GM18505 (cell line): ENCODE results near the gene NPAS2.

Experiments
- ATAC-seq: cut with Tn5 transposase; IDR thresholded peaks from one replicate; pipeline ENCODE4 v1.9.1; 2021; ENCODE audit not compliant: unreplicated experiment
- POLR2A ChIP-seq: IDR thresholded peaks from 4 replicates; pipeline ENCODE4 v1.6.1; 2011; ENCODE audit warnings: borderline replicate concordance; ENCODE audit not compliant: insufficient read depth, insufficient read length; ENCODE audit errors: extremely low read depth

Gene NPAS2

GRCh38 chr2:100939445-100939844 is 119.5 kb downstream of the NPAS2 start:
- ATAC-seq, result no peak
- TF ChIP-seq POLR2A, result no peak

DNA sequence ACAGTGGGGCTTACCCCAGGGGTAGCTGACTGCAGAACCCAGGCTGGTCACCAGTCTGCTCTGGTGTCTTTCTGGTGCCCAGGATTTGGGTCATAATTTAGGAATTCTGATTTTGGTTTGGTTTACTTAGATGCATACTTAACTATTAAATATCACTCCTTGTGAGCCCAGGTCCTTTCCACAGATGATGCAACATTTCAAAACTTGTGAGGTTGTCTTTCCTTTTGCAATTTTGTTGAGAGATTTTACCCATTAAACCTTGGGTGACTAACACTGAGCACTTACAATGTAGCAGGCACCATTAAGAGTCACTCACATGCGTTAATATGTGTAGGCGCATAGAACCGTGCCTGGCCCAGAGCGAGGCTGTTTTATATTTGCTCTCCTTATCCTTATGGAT is 120.3 kb downstream of the NPAS2 start:
- no peak for TF ChIP-seq POLR2A

GRCh38 chr2:100940766-100941645 is 121.1 kb downstream of the NPAS2 start:
- ATAC-seq, result no peak
- TF ChIP-seq POLR2A, result no peak

More for the DNA sequence above, 120.3 kb downstream of the NPAS2 start:
- no peak for ATAC-seq

DNA sequence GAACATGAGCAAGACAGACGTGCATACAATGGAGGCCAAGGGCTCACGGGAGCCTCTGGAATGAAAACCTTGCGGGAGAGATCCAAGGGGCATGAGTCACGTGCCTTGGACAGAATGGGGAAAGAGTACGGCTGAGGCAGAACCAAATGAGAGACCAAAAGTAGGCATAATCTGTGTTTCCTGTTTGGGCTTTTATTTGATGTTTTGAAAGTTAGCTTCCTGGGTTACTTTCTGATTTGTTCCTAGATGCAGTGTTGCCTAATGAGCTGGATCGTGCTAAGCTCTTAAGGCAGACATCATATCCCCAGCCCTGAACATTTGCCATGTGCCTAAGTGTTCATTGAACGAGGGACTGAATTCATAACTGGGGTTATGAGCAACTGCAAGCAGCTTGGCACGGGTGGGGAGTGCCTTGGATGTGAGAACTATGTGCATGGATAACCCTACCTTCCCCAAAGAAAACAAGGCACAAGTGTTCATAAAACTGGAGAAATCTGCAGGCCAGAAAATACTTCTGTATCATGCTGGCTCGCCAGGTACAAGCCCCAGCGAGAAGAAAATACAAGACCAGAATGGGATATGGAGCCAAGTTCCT is 121.8 kb downstream of the NPAS2 start:
- no peak for ATAC-seq
- TF ChIP-seq POLR2A, result no peak

GRCh38 chr2:100944617-100945432 is 124.9 kb downstream of the NPAS2 start:
- no peak for ATAC-seq
- no peak for TF ChIP-seq POLR2A

GRCh38 chr2:100945433-100945740 is 125.4 kb downstream of the NPAS2 start:
- no peak for ATAC-seq
- TF ChIP-seq POLR2A, result no peak

DNA sequence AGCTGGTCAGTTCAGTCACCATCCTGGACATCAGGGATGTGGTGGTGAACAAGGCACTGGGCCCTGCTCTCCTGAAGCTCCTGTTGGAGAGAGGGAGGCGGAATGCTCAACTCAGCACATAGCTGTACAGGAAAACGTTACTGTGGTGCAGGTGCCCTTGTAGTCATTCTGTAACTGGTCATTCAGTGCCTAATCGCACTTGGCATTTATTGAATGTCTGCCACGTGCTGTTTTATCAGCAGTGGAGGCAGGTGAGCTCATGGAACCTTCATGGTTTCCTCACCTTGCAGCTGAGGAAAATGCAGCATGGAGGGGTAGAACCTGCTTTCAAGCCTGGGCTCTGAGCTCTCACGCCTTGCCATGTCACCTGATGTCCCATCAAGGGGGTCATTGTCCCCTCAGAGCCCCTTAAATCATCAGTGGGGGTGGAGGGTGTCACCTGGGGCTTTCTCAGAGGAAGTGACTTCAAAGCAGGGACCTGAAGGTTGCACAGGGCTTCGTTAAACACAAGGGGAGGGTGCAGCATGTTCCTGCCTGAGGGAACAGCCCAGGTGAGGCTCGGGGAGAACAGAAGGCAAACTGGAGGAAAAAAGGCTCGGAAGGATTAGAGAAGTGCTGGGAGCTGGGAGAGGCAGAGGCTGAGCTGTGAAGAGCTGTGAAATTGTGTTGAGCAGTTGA is 126.1 kb downstream of the NPAS2 start:
- no peak for ATAC-seq

DNA sequence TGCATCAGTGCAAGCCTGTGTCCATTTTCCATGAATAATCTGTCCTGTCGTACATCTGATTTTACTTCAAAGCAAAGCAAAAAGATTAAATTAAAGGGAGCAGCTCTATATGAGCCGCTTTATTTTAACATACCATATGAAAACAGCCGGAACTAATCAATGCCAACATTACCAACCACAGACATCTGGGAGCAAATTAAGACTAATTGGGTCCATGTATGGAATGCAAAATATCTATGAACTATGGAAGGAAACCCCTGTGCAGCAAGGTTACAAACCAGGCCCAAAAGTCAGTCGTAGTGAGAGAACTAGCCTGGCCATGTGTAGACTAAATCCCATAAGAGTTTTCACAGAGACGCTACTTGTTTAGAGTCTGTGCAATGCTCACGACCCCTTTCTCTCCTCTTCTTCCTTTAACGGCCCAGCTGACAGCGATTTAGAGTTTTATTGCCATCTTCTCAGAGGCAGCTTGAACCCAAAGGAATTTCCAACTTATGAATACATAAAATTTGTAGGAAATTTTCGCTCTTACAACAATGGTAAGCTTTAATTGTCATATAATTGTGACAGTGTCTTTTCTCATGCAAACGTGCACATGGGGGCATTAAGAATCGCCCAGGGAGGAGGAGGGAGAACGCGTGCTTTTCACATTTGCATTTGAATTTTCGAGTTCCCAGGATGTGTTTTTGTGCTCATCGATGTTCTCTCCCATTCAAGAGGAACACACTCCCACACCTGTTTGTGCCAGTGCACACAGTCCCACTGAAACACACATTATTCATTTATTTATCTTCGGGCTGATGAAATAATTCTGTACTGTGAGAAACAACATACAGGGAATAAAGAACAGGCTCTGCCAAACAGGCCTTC is 129.2 kb downstream of the NPAS2 start:
- no peak for TF ChIP-seq POLR2A
- ATAC-seq, result no peak

More for the DNA sequence above, 126.1 kb downstream of the NPAS2 start:
- no peak for TF ChIP-seq POLR2A

DNA sequence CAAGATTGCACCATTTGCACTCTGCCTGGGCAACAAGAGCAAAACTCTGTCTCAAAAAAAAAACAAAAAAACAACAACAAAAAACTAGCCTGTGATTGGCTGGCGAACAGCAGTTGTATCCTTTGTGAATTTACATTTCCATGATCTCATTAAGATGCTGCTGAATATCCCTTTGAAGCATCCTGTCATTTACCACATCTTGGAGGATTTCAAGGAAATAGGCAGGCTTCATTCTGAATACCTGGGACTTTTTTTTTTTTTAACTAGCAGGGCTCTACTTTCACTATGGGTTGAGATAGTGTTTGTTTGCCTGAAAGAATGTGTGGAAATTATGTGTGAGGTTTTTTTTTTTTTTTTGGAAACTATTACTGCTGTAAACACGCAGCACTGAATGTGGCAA is 132.6 kb downstream of the NPAS2 start:
- no peak for ATAC-seq
- TF ChIP-seq POLR2A, result no peak

DNA sequence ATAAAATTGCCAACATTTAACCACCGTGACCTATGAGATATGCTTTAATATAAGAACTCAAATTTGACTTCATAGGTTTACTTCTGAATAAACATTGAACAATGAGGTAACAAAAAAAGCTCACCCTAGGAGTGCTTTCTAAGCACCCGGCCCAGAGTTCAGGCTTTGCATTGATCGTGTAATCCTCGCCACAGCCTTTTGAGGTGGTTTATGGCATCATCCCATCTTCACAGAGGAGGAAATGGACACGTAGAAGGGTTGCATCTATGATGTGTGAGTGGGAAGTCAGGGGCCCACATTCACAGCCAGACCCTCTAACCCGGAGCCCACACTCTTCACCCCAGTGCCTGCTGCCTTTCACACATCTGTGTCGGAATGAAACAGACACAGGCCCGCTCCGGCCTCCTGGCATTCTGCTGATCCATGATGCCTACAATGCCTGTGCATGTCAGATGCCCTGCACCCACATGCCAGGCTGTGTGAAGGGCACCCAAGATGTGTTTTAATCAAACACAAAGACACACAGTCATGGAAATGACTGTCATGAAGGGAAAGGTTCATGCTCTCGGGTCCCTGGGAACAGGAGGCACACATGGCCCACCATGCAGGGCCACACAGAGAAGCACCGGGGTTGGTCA is 133.6 kb downstream of the NPAS2 start:
- TF ChIP-seq POLR2A, result no peak
- no peak for ATAC-seq

DNA sequence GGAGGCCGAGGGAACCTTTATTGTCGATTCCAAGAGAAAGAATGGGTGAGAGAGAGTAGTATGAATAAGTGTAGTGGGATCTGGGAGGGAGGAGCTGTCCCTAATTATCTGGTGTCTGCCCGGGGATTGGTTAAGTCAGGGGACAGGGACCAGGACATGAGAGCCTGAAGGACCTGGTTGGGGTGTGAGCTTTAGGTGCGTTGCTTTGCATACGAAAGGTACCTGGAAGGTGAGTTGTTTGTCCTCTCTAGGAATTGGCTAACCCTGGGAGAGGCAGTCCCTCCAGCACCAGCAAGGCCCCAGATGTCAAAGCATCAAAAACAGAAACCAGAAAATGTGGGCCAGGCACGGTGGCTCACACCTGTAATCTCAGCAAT is 134.1 kb downstream of the NPAS2 start:
- ATAC-seq, result no peak
- TF ChIP-seq POLR2A, result no peak

DNA sequence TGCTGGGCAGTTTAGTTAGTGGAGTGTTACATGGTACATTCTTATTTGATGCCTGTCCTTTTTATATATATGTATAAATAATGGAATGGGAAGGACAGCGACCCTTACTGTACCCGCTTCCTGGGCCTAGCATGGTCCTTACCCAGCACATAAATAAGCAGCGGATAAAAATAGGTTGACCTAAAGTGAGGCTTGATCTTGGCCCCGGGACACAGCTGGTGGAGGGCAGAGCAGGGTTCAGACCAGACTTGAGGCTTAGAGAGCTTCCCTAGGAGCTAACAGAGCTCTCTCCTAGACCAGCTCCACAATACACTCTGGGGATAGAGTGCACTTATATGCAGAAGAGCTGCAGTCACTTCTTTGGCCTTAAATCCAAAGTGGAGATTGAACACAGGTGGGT is 135.3 kb downstream of the NPAS2 start:
- no peak for ATAC-seq
- TF ChIP-seq POLR2A, result no peak

GRCh38 chr2:100956081-100956480 is 136.1 kb downstream of the NPAS2 start:
- ATAC-seq, result no peak
- TF ChIP-seq POLR2A, result no peak
